ENCODE results near the gene SNX24.

SNX24 gene

GRCh38 chr5:122963305-122963704 is 117.9 kb downstream of the SNX24 start:
- H4K20me1 ChIP-seq (ENCODE audit: low read depth, low read length): no peaks in the 10 kb centered on the region
- H2AFZ ChIP-seq (ENCODE audit: low read depth, low read length, severe bottlenecking): no peak overlapping the region
- no peak overlapping the region for H3K4me3 ChIP-seq (ENCODE audit: insufficient read depth, low read length, poor library complexity, severe bottlenecking)
- no peaks in the 10 kb centered on the region for H3K36me3 ChIP-seq (ENCODE audit: low read length)
- no peaks in the 10 kb centered on the region for H3K9me2 ChIP-seq (replicated peaks; ENCODE audit: insufficient read depth, low read length)
- H3F3A ChIP-seq (ENCODE audit: insufficient read depth): peaks cover 10% of the 10 kb centered on the region; the same call in 1 of the 2 replicates
- H3K4me2 ChIP-seq (ENCODE audit: low read depth, low read length, poor library complexity, severe bottlenecking): no peak overlapping the region
- no peak overlapping the region for H3K9ac ChIP-seq (ENCODE audit: low read length)
- H3K27ac ChIP-seq (ENCODE audit: low read depth, low read length): no peak overlapping the region
- H3K27me3 ChIP-seq (ENCODE audit: low read length): no peaks in the 10 kb centered on the region
- no peaks in the 10 kb centered on the region for H3K79me2 ChIP-seq (ENCODE audit: insufficient read depth, low read length)
- TF ChIP-seq EZH2phosphoT487 (conservative IDR thresholded peaks at IDR 0.05; ENCODE audit: low read length): no peak
- TF ChIP-seq CTCF (IDR thresholded peaks at IDR 0.05; ENCODE audit: insufficient read depth, low read length, poor library complexity, severe bottlenecking): no peak
- no peaks in the 10 kb centered on the region for H3K9me3 ChIP-seq (ENCODE audit: insufficient read depth, low read length)

- H4K20me1 ChIP-seq (ENCODE audit: low read depth, low read length): no peaks in the 10 kb centered on the region
- H3K9me3 ChIP-seq (ENCODE audit: insufficient read depth, low read length): no peaks in the 10 kb centered on the region
- no peak overlapping the region for H3K27ac ChIP-seq (ENCODE audit: low read depth, low read length)
- no peak overlapping the region for H3K4me2 ChIP-seq (ENCODE audit: low read depth, low read length, poor library complexity, severe bottlenecking)
- no peak overlapping the region for H3K4me3 ChIP-seq (ENCODE audit: insufficient read depth, low read length, poor library complexity, severe bottlenecking)
- H2AFZ ChIP-seq (ENCODE audit: low read depth, low read length, severe bottlenecking): no peak overlapping the region
- H3K79me2 ChIP-seq (ENCODE audit: insufficient read depth, low read length): no peaks in the 10 kb centered on the region
- peaks cover 10% of the 10 kb centered on the region; the same call in 1 of the 2 replicates for H3F3A ChIP-seq (ENCODE audit: insufficient read depth)
- H3K9me2 ChIP-seq (replicated peaks; ENCODE audit: insufficient read depth, low read length): no peaks in the 10 kb centered on the region
- H3K27me3 ChIP-seq (ENCODE audit: low read length): no peaks in the 10 kb centered on the region
- no peak overlapping the region for H3K9ac ChIP-seq (ENCODE audit: low read length)
- no peak for TF ChIP-seq CTCF (IDR thresholded peaks at IDR 0.05; ENCODE audit: insufficient read depth, low read length, poor library complexity, severe bottlenecking)
- TF ChIP-seq EZH2phosphoT487 (conservative IDR thresholded peaks at IDR 0.05; ENCODE audit: low read length): no peak
- no peaks in the 10 kb centered on the region for H3K36me3 ChIP-seq (ENCODE audit: low read length)
Observed at GRCh38 chr5:122965111-122965510, 119.7 kb downstream of the SNX24 start.

GRCh38 chr5:122967085-122967484 is 121.7 kb downstream of the SNX24 start:
- H3K9me3 ChIP-seq (ENCODE audit: insufficient read depth, low read length): no peaks in the 10 kb centered on the region
- no peak for TF ChIP-seq EZH2phosphoT487 (conservative IDR thresholded peaks at IDR 0.05; ENCODE audit: low read length)
- no peak for TF ChIP-seq CTCF (IDR thresholded peaks at IDR 0.05; ENCODE audit: insufficient read depth, low read length, poor library complexity, severe bottlenecking)
- H3K4me3 ChIP-seq (ENCODE audit: insufficient read depth, low read length, poor library complexity, severe bottlenecking): peak overlapping the region; percentile 4
- H3K27me3 ChIP-seq (ENCODE audit: low read length): no peaks in the 10 kb centered on the region
- peaks cover 10% of the 10 kb centered on the region; the same call in 1 of the 2 replicates for H3F3A ChIP-seq (ENCODE audit: insufficient read depth)
- no peaks in the 10 kb centered on the region for H3K36me3 ChIP-seq (ENCODE audit: low read length)
- peak overlapping the region; percentile 48 for H3K9ac ChIP-seq (ENCODE audit: low read length)
- peak overlapping the region; percentile 27 for H2AFZ ChIP-seq (ENCODE audit: low read depth, low read length, severe bottlenecking)
- no peaks in the 10 kb centered on the region for H4K20me1 ChIP-seq (ENCODE audit: low read depth, low read length)
- no peaks in the 10 kb centered on the region for H3K79me2 ChIP-seq (ENCODE audit: insufficient read depth, low read length)
- H3K27ac ChIP-seq (ENCODE audit: low read depth, low read length): peak overlapping the region; percentile 88
- peak overlapping the region; percentile 55 for H3K4me2 ChIP-seq (ENCODE audit: low read depth, low read length, poor library complexity, severe bottlenecking)
- H3K9me2 ChIP-seq (replicated peaks; ENCODE audit: insufficient read depth, low read length): no peaks in the 10 kb centered on the region

Data from SU-DHL-6 (cell line).